ENCODE measurements around the gene MACROD2.

The MACROD2 gene

DNA sequence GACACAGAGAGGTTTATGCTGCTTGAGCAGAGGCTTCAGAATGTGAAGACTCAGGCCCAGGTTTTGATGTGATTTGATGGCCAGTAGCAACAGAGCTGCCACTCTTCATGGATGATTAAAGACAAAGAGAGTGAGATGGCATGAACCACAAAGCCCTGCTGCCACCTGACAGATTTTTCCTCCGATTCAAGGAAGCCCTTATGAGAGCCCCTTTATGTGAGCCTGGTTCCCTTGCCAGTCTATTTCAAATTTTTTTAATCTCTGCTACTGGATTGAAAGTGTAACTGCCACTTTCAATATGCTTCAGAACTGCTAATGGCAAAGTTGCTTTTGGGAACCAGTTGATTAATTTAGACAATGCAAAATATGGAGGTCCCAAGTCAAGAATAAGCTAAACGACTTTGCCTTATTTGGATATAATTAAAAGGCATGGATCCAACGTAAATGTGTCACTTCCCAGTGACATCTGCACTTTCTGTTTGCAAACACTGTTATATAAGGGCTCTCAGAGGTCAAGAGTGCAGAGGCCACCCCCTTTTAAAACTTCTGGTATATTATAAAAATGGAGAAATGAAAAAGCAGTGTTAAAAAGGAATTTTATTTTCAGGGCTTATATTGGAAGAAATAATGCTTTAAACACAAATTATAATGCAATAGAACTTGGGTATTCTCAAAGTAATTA lies 581.0 kb downstream of the MACROD2 start:
- H3K4me3 ChIP-seq (ENCODE audit: low read depth, low read length), result no peak overlapping the region
- in situ Hi-C loops (cut with HindIII; ENCODE audit: low sequenced_read_pairs), result no loop called here
- TF ChIP-seq, protein P1, sequence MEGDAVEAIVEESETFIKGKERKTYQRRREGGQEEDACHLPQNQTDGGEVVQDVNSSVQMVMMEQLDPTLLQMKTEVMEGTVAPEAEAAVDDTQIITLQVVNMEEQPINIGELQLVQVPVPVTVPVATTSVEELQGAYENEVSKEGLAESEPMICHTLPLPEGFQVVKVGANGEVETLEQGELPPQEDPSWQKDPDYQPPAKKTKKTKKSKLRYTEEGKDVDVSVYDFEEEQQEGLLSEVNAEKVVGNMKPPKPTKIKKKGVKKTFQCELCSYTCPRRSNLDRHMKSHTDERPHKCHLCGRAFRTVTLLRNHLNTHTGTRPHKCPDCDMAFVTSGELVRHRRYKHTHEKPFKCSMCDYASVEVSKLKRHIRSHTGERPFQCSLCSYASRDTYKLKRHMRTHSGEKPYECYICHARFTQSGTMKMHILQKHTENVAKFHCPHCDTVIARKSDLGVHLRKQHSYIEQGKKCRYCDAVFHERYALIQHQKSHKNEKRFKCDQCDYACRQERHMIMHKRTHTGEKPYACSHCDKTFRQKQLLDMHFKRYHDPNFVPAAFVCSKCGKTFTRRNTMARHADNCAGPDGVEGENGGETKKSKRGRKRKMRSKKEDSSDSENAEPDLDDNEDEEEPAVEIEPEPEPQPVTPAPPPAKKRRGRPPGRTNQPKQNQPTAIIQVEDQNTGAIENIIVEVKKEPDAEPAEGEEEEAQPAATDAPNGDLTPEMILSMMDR (IDR thresholded peaks at IDR 0.05; ENCODE audit: low read depth, low read length, missing control alignments), result no peak
- DNase-seq (ENCODE audit: low read depth), result no peak

DNA sequence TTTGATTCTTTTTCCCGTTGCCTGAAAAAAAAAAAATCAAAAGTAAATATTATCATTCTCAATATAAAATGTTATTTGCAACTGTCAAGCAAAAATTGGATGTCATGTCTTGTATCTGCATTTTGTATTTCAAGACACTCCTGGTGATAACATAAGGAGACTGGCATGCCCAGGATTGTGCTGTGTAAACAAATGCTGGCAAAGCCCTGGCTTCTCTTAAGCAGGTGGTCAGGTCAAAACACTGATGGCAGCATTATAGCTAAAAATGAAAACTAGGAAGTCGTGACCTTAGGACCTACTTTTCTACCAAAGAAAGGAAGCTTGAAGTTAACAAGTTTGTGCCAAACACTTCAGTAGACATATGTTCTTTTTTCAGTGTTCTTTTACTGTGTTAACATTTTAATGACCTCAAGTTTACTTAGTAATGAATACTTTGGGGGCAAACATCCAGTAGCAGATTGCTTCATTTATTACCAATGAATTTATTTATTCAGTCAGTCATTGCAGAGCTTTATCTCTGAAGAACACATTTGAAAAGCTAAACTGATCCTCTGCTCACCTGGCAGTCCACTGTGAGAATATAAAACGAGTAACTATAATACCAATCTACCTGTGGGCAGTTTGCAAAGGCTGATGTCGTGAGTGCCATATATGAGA lies 585.2 kb downstream of the MACROD2 start:
- no peak overlapping the region for H3K4me3 ChIP-seq (ENCODE audit: low read depth, low read length)
- no peak for DNase-seq (ENCODE audit: low read depth)
- in situ Hi-C loops (cut with HindIII; ENCODE audit: low sequenced_read_pairs), result no loop called here
- TF ChIP-seq, protein P1 (IDR thresholded peaks at IDR 0.05; ENCODE audit: low read depth, low read length, missing control alignments), result no peak

DNA sequence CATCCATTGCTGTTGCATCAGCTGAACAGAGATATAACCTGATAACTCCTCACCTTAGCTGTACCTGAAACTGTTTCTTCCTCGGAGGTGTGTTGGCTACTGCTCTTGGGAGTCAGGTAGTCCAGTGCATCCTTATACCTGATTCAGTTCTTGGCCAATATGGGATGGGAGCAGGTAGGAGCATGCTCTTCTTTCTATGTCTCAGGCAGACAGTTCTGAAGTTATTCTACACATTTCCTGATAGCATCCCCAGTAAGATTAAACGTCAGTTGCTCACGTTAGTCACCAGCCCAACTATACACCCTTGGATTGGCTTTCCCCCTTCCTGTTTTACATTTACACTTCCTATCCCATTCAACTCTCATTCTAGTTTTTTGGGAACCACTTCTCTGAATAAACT lies 586.4 kb downstream of the MACROD2 start:
- no peak overlapping the region for H3K4me3 ChIP-seq (ENCODE audit: low read depth, low read length)
- TF ChIP-seq, protein P1 (IDR thresholded peaks at IDR 0.05; ENCODE audit: low read depth, low read length, missing control alignments), result no peak
- DNase-seq (ENCODE audit: low read depth), result no peak
- in situ Hi-C loops (cut with HindIII; ENCODE audit: low sequenced_read_pairs), result no loop called here

DNA sequence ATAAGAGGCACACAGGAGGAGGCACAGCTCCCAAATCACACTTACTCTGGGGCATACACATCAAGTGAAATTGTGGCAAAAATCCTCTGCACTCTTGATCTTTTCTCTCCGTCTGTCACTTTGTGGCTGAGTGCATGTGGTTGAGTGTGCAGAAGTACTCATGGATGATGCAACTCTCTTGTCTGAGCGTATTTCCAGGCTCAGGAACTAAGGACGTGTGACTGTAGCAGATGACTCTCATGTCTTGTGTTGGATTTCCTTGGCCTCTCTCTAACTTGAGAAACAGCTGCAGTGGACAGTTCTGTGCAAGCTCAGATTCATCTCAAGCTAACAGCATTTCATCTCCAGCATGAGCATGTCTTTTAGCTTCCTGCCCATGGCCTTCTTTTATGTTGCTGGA lies 587.5 kb downstream of the MACROD2 start:
- no peak overlapping the region for H3K4me3 ChIP-seq (ENCODE audit: low read depth, low read length)
- TF ChIP-seq, protein P1 (IDR thresholded peaks at IDR 0.05; ENCODE audit: low read depth, low read length, missing control alignments), result no peak
- in situ Hi-C loops (cut with HindIII; ENCODE audit: low sequenced_read_pairs), result no loop called here
- no peak for DNase-seq (ENCODE audit: low read depth)

DNA sequence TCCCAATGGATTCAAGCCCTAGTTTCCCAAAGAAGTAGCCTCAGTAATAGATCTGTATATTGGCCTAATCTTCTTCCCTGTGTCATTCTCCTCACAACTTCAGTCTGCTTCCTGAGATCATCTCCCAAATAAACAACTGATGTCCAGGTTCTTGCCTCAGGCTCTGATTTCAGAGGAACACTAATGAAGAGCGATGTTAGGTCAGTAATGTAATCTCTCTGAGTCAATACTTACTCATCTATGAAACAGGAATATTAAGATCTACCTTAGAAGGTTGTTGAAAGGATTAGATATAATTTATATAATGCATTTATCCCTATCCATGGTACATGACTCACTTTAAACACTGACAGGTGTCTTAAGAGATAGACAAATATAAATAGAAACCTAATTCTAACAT lies 588.1 kb downstream of the MACROD2 start:
- H3K4me3 ChIP-seq (ENCODE audit: low read depth, low read length), result no peak overlapping the region
- DNase-seq (ENCODE audit: low read depth), result no peak
- in situ Hi-C loops (cut with HindIII; ENCODE audit: low sequenced_read_pairs), result no loop called here
- TF ChIP-seq, protein P1 (IDR thresholded peaks at IDR 0.05; ENCODE audit: low read depth, low read length, missing control alignments), result no peak

DNA sequence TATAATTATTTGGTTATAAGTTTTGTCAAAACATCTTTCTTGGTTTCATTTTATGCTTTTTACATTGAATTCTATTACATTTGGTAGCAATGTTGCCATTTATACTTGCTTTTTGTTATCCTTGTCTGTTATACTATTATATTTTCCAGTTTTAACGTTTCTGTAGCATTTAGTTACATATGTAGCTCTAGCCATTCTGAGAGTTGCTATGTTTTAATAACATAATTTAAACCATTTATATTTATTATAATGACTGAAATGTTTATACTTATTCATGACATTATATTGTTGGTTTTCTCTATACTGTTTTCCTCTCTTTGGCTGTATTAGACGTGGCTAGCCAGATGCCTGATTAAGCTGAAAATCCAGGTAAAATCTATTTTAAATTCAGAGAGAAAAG lies 594.1 kb downstream of the MACROD2 start:
- in situ Hi-C loops (cut with HindIII; ENCODE audit: low sequenced_read_pairs), result no loop called here
- no peak for DNase-seq (ENCODE audit: low read depth)
- TF ChIP-seq, protein P1 (IDR thresholded peaks at IDR 0.05; ENCODE audit: low read depth, low read length, missing control alignments), result no peak
- H3K4me3 ChIP-seq (ENCODE audit: low read depth, low read length), result no peak overlapping the region

All from astrocyte of the cerebellum (primary cell).